Inflammatory macrophage treated with lipopolysaccharide for 4 hours (primary cell): Measurements from ENCODE around the gene ELL.
A peak's percentile ranks its signal among the peaks of the same experiment; 100 is the strongest.
"Not testable (repeated sequence)": the region's sequence is repeated elsewhere in the genome, so short reads cannot be mapped to it uniquely, and the experiment has no call there.

Experiments
- DNase-seq: peaks from one replicate; pipeline ENCODE4 v3.0.0-alpha.2; 2020

ELL gene

DNA sequence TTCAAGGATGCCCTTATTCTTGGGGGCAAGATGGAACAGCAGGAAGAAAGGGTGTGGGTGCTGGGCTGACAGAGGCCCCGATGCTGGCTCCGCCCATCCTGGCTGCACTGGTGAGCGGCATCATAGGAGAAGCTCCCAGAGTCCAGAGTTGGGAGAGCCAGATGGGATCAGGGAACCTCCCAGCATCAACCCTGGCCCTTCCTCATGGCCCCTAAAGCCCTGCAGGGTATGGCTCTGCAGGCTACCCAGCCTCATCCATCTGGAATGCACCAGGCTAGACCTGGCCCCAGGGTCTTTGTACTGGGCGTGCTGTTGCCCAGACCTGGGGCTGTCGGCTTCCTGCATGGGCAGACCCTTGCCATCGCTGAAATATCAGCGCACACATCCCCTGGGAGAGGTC, 7.9 kb upstream of the ELL start:
- DNase-seq: no peak

DNA sequence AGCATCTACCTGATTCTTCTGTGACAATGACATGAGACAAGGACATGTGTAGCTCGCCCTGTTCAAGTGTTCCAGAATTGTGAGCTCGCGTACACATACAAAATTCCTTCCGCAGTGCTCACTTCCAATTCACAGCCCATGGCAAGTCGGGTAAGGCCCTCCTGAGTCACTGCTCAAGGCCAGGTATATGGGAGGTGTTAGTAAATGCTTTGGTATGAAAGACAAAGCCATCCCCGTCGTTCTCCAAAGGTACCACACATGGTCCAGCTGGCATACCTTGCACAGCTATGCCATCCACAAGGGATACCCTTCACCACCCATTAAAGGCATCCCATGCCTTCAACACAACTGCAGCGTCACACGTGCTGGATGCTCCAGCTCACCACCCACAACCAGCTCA, 4.4 kb upstream of the ELL start:
- DNase-seq: no peak

DNA sequence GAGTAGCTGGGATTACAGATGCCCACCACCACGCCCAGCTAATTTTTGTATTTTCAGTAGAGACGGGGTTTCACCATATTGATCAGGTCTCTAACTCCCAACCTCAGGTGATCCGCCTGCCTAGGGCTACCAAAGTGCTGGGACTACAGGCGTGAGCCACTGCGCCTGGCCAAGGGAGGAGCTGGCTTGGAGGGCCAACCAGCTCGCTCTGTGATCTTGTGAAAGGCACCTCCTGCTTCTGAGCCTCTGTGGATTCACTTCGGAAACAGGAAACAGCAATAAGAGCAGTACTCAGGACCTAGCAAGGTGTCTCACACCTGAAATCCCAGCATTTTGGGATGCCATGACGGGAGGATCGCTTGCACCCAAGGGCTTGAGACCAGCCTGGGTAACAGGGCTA, 2.0 kb upstream of the ELL start:
- DNase-seq: no peak

DNA sequence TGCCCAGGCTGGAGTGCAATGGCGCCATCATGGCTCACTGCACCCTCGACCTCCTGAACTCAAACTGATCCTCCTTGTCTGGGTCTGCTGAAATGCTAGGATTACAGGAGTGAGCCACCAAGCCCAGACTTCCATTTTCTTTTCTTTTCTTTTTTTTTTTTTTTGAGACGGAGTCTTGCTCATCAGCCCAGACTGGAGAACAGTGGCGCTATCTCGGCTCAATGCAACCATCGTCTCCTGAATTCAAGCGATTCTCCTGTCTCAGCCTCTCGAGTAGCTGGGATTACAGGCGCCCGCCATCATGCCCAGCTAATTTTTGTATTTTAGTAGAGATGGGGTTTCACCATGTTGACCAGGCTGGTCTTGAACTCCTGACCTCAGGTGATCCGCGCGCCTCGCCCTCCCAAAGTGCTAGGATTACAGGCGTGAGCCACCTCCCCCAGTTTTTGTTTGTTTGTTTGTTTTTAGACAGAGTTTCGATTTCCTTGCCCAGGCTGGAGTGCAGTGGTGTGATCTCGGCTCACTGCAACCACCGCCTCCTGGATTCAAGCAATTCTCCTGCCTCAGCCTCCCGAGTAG, 1.1 kb upstream of the ELL start:
- not testable (repeated sequence) for DNase-seq

DNA sequence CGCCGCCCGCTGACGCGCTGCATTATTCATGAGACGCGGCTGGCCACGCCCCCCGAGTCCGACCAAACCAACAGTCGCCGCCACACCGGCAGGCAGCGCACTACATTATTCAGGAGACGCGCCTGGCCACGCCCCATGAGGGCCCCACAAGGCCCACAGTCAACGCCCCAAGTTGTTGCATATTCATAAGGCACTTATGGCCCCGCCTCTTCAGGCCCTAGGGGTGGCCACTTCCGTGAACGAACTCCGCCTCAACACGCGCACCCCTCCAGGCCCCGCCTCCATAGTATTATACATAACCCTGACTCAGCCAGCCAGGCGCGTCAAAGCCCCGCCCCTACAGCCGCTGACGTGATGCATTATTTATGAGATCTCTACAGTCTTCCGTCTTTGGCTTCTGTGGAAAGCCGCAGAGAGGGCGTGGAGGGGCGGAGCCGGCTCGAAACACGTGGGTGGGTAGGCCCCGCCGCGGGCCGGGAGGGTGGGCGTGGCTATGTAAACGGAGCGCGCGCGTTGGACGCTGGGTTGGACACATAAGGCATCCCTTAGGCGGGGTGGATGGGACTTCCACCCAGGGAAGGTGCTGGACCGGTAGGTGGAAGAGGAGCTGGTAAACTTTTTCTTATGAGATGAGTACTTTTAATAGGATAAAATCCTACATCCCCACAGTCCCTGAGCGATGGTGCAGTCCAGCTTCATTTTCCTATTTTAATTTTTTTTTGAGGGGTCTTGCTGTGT, 423 bp upstream of the ELL start:
- DNase-seq: peak; percentile 100

DNA sequence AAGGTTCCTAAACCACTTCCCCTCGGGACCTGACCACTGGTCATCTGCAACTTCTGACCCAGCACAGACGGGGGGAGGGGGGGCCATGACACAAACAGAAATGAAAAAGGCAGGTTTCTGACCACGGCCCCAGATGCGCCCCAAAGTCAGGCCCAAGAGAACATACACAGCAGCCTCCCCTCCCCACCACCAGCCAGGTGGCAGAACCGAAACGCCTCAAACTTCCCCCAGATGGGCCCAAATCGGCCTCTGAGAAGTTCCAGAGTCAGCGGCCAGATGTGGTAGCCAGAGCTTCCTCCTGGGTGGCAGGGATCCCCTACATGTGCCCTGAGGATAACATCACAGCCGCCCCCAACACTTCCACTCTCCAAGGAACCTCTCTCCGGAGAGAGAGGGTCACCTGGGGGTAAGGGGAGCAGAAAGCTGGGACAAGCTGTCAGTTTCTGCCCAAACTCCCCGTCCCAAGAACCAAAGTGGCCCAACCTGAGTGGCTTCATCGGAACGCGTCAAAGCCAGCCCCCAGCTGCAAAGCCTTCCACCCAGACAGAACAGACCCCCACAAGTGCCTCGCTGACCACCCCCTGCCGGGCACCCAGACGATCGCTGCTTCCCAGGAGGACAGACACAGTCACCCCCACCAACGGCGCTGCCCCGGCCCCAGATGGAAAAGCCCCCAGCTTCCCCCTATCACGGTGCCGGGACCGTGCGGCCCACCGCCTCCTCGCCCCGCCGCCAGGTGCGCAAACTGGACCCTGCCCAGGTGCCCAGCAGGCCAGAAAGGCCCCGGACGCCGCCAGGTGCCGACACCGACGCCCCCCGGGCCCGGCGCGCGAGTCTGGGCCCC, 800 bp downstream of the ELL start:
- peak; percentile 51 for DNase-seq

DNA sequence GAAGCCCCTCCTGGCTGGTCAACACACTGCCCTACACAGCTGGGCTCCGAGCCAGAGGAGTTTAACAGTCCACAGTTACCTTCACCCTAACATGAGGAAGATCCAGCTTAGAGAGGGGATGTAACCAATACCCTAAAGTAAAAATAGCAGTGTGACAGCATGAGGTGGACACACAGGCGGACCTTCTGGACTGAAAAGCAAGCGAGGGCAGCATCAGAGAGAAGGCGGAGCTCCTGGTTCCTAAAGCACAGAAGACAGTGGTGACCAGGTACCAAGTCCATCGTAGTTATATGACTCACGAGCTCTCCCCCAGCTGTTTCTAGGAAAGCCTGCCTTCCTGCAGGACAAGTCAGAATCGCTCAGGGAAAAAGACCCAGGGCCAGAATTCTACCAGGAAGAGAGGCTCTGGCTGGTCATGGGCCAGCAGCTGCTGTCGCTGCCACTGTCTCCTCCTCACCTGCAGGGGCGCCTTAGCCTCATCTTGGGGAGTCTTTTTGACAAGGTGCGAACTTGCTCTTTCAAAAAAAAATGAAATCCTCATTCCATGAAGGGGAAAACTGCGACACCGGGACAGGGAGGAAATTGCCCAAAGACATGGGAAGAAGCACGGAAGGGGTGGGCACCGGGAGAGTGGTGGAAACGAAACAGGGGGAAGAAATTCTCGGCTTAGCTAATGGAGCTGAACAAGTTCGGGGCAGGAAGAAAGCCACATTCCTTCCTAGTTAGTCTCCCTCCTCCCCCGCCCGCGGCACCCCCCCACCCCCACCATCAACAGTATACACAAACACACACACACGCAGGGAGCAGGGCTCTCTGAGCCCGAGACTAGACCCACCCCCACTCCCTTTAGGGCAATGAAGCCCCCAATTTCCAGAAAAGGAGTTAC, 1.7 kb downstream of the ELL start:
- peak; percentile 50 for DNase-seq

DNA sequence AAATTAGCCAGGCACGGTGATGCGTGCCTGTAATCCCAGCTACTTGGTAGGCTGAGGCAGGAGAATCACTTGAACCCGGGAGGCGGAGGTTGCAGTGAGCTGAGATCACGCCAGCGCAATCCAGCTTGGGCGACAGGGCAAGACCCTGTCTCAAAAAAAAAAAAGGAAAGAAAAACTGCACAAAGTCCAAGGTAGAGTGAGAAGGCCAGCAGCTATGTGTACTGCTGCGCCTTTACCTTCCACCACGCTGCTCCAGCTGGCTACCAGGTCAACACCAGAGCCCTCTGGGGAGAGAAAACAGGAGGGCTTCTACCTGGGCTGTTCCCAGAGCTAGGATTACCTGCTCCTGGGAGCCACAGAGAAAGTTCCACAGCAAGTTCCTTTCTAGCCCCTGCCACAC, 3.2 kb downstream of the ELL start:
- DNase-seq: no peak

DNA sequence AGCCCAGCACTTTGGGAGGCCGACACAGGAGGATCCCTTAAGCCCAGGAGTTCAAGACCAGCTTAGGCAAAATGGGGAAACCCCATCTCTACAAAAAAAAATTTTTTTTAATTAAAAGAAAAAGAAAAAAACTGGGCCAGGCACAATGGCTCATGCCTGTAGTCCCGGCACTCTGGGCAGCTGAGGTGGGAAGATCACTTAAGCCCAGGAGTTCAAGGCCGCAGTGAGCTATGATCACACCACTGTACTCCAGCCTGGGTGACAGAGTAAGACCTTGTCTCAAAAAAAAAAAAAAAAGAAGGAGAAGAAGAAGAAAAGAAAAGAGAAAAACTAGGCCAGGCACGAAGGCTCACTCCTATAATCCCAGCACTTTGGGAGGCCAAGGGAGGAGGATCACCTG, 4.3 kb downstream of the ELL start:
- DNase-seq: no peak

DNA sequence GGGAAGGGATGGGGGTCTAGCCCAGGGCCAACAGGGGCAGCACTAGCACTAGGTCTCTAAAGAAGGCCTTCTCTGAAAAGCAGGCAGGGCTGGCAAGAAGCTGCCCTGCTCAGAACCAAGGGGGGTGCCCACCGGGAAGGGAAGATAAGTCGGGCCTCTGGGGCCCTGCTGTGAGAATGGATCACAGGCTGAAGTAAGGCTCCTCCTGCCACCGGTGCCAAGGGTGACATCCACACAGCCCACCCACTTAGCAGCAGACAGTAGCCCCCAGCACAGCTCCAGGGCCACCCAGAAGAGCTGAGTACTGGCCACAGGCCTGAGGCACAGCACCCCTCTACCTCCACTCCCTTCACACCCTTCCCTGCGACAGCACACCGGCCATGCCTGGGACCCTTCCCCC, 5.9 kb downstream of the ELL start:
- no peak for DNase-seq

DNA sequence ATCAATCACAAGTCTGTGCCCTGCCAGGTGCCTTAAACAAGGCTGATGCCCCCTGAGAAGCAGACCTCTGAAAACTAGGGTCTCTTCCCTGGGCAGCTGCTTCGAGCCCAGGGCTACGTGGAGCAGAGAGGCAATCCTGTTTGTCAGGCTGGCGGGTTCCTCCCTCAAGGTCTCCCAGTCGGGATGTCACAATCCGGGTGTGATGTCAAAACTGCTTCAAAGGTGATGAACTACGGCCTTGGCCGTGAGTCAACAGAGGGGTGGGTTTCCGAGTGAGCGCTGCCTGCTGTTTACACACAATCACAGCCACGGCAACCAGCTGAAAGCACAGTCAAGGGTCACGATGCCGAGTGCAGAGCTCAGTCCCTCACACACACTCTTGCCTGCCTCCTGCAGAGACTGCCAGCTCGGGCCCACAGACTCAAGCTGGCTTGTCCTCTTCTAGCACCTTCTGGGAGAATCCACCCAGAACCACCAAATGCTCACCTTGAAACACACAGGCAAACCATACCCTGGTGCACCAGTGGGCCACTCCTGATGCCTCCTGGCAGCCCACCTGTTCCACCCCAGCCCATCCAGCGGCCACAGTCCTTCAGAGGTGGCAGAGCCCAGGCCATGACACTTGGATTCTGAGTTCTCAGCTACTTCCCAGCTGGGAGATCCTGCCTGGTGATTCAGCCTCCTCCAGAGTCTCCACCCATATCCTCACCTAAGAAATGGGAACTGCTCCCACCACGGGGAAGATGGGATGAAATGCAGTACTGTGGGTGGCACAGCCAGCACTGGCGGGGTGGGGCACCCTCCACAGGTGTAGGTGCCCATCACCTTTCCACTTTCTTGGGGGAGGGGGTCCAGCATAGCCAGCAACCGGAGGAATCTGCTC, 6.8 kb downstream of the ELL start:
- DNase-seq: peak; percentile 87

DNA sequence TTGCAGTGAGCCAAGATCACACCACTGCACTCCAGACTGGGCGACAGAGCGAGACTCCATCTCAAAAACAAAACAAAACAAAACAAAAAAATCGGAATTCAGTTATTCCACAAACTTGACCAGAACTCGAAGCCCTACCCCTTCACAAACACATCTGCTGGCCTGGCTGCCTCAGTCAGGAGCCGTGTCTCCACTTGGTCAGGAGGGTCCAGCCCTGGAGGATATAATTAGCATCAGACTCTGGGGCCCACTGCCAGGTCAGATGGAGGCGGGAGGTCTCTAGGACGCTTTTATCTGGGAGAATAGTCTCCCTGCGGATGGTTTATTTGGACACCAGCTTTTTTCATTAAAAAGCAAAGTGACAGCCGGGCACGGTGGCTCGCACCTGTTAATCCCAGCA, 8.0 kb downstream of the ELL start:
- no peak for DNase-seq

DNA sequence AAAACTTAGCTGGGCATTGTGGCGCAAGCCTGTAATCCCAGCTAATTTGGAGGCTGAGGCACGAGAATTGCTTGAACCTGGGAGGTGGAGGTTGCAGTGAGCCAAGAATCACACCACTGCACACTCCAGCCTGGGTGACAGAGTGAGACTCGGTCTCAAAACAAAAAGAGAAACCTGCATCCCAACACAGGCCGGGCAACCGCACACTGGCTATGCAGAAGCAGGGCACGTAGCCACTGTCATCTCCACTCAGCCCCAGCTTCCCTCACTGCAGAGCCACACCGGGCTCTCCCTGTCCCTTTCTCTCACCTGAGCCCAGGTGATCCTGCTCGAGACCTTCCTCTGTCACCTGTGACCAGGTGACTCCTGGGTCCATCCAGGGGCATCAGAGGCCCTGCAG, 11.7 kb downstream of the ELL start:
- no peak for DNase-seq

DNA sequence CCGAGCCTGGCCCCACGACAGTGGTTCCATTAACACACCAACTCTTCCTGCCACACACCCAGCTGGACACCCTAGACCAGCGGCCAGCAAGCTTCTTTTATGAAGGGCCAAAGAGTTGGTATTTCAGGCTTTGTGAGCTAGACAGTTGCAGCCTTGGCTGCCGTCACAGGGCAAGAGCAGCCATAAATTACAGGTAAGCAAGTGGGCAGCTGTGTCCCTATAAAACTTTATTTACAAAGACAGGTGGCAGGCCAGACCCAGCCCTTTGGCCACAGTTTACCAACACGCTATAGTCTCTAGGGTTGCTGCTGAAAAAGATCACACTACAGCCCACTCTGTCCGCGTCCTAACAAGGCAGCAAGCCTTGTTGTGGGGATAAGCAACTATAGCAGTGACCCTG, 13.3 kb downstream of the ELL start:
- DNase-seq: no peak

DNA sequence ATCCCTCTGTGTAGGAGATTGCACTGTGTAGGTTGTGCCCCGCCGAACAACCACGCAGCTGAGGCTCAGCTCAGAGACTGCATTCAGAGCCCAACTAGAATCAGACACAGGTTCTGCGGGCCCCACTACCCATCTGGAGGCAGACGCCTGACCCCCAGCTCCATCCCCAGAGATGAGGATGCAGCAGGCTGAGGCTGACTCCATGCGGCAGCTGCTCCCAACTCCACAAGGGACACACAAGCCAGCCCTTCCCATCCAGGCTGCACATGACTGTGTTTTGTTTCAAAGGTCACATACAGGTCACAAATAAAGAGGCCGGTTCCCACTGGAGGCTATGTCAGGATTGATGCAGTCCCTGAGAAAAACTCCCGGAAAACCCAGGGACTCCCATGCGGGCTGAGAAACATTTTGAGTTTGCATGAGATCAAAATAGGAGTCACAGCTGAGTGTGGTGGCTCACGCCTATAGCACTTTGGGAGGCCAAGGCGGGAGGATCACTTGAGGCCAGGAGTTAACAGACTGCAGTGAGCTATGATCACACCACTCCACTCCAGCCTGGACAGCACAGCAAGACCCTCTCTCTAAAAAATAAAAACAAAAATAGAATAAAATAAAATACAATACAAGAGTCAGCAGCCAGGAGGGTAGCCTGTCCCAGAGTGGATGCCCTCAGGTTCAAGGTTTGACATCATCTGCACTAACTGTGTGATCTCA, 14.0 kb downstream of the ELL start:
- DNase-seq: no peak

DNA sequence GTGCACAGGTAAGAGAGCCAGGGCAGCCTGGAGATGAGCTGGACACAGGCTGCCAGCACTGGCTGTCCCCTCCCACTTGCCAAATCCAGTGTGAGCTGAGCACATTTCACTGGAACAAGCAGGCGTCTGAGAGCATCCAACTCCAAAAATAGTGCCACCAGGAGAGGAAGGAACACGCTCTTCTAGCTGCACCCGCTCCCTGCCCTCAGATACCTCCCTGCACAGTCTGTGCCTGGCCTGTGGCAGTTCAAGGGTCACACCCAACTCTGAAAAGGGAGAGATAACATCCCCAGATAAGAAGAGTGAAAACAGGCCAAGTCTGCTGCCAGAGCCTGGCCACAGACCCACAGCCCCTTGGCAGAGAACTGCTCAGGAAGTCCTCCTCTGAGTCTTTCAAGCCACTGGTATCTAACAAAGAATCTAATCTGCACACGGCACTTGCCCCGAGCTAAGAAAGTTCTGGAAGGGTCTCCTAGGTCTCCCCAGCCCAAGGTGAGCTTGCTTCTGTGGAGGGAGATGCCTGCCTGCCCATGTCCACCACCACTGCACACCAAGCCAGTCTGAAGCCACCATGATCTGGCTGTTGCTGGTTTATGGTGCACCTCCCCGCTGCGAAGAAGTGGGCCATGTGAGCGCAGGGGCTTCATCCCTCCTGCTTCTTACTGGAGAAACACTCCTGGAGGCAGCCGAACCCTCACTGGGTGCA, 14.7 kb downstream of the ELL start:
- no peak for DNase-seq

DNA sequence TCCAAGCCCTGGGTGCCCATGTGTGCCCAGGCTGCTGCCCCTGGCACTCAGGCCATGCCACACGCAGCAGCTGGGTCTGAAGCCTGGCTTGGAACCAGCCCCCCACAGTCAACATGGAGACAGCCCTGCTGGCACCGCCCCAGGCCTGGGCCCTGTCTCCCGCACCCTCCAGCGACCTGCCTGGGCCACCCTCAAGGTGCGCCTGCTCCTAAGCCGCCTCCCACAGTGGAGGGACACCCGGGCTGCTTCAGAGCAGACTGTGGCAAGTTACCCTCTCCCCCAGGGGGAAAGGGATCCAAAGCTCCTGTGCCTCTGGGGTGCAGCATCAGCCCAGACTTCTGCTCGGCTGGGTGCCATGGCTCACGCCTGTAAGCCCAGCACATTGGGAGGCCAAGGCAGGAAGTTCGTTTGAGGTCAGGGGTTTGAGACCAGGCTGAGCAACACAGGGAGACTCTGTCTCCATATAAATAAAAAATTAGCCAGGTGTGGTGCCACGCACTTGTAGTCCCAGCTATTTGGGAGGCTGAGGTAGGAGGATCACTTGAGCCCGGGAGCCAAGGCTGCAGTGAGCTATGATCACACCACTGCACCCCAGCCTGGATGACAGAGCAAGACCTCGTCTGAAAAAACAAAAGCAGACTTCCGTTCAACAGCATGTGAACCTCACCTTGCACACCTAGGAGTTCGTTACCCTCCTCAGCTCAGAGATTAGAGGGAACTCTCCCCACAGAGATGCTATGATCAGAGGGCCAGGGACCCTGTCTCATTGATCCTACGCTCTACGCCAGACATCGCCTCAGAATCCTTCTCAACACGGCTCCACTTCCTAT, 15.6 kb downstream of the ELL start:
- no peak for DNase-seq

DNA sequence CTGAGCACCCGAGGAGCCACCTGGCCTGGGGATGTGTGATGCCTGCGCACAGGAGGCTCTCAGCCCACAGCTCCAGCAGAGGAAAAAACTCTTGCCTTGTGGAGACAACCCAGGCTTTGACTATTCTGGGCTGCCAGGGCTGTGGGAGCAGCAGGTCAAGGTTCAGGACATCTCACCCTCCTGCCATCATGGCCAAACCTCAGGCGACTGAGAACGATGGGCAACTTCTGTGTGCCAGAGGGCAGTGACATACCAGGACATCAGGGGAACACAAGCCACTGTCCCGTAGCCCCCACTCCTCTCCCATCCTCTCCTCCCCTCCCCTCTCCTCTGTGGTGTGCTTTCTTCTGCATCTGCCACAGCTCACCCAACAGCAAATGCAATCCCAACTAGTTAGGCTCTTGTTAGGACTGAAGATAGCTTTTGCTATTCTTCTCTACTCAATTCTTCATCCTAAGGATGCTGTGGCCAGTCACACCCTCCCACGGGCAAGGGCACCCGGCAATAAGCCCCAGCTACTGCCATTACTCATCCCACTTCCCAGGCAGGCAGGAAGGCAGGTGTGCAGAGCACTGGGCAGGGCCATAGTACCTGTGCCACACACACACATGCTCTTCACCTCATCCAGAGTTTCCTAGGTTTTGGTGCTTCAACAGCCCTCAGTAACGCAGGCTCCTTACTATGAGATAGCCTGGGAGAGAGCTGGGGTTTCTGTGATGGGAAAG, 16.8 kb downstream of the ELL start:
- DNase-seq: no peak
